Suppressor macrophage treated with lipopolysaccharide for 1 hour (primary cell): ENCODE results near the gene ETS2.

Source experiments
- DNase-seq, 3 donors: peaks; one replicate each; pipeline ENCODE4 v3.0.0-alpha.2; 2020 to 2022

Gene ETS2

DNA sequence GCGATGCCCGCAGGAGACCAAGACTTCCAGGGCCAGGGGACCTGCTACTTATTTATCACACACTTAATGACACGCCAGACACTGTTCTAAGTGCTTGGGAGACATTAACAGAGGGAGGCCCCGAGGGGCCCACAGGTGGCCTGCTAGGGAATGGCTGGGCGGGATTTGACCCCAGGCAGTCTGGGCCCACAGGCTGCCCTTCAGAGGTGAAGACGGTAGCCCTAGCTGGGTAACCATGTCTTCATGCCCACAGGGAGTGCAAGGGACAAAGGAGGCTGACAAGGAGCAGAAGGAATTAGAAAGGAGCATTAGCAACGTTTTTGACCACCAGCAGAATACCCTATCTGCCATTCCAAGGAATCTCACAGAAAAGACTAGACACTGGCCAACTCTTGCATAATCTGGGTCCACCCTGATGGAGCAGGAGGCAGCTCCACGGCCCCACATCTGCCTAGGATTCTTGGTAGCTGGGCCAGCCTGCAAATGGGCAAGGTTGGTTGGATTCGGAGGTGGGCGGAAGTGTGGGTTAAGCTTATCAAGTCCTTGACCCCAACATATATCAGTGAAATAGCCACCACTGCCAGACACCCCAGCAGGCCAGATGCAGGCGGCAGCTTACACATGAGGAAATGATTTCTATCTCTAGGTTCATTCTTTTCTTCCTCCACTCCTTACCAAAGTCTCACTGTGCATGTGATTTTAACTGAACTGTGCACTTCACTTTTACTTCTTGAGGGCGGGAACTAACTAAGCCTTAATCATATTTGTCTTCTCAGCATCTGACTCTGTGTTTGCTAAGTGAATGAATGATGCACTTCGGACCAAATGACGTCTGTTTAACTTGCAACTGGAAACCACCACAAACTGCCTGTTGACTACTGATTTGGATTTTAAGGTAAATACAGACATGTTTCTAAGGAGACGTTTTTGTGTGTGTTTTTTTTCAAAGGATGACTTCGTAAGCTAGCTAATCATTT, 3.4 kb upstream of the ETS2 start:
- DNase-seq = no peak

DNA sequence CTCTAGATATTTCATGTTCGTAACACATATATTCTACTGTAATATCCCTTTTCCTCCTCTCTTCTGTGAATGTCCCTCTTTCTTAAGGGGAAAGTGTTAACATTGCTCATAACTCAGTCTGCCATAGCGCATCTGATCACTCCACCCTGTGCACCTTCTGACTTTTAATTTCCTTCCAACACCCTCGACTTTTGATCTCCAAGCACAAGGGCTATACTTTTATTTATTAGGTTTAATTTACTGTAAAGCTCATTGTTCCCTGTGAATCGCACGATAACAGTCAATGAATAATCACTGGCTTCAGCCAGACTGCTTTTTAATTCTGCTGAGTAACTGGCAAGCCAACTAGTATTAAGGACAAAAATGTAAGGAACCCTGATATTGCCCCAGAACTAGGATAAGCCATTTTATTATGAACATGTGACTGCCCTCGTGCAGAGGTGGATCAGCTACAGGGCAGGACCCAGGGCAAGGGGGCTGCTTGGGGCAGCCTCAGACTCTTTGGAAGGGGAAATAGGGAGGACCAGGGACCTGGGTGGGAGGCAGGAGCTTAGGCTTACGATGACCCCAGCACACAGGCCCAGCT, 2.6 kb upstream of the ETS2 start:
- DNase-seq = no peak

DNA sequence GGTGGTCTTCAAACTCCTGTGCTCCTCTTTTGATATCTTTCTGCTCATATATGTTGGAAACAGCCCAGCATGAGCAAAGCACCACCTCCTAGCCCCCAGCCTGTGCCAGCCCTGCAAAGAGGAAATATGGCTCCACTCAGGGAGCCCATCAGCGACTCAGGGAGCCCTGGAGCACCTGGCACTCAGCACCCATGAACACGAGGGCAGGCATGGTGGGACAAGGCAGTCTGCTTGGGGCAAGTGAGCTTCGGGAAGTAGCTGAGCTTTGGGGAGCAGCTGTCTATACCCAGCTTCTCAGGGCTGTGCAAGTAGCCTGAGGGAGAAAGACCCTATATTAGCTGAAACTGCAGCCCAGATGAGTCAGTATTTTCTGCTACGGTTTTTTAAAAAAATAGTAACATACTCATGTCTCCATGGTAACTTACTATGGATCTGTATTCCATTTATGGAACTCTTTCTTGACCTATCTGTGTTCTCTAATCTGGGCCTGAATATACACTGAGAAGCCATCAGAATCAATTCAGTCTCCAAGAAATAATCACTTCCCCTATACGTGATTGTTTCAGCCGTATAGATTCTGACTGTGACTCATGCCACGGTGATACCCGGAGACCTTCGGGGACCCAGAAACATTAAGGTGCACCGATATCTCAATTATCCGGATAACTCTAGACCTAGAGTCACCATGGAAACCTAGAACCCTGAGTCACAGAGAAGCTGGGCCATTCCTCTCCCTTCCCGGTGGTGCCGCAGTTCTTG, 1.5 kb upstream of the ETS2 start:
- peak in 2 of 3 donors; percentile 59 to 65 for DNase-seq

DNA sequence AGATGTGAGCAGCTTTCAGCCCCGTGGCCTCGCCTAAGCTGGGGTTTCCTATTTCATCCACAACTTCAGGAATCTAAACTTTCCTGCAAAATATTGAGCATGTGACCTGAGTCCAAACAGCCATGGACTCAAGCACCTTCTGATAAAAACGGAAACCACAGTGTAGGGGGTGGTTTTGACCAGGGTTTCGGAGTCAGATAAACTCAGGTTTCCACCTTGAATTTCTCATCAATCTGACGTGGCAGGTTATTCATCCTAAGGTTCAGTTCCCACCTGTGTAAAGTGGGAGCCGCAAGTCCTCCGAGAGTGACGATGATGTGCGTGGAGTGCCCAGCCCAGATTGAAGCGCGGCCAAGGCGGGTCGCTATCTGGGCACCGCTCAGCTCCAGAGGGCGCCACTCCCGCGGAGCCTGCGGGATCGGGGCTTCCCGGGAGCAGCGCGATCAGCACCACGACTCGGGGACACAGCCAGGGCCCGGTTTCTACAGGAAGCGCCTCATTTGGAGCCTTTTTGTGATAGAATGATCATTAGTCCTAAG, 871 bp upstream of the ETS2 start:
- DNase-seq = peak; percentile 75 to 86 (median 79)

DNA sequence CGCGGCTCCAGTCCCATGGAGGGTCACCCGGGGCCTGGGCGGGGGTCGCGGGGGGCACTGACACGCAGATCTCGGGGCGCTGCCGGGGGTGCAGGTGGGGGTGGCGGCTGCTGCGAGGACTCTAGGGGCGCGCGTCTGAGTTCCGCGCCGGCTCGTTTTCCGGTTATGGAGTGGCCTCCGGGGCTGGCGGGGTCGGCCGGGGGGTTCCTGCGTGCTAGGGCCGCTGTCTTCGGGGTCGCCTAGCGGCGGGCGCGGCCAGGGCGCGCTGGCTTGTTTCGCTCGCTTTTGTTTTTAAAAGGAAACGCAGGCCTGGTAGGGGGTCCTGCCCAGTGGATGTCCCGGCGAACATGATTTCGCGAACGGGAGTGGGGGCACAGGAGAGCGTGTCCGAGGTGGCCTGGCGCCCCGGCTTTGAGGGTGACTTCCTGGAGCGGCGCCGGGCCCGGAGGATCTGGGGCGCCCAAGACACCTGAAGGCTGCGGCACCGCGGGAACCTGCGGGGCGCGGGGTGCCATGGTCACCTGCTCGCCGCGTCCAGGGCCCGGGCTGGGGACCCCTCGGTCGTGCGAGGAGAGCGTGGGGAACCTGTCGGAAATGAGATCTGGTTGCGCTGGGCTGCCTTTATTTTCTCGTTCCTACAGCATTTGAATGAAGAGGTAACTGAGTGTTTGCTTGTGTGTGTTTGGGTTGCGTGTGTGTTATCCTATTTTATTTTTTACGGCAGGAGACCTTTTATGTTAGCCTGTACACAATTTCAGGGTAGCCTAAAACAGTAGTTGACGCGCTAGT, 618 bp downstream of the ETS2 start:
- DNase-seq = peak; percentile 43 to 66 (median 52)

DNA sequence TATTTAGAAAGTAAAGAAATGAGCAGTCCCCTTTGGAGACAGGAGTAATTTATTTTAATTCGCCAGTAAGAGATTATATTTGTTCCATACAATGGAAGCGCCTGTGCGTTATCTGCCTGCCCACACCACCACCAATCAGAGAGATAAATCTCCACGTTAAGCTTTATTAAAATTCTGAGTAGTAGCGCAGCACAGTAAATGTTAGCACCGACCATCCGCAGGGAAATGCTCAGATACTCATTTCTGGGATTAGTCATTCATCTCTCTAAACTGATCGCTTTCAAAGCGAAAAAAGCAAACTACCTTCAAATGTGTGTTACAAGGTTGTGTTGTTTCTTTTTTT, 1.2 kb downstream of the ETS2 start:
- DNase-seq = peak; percentile 36 to 64 (median 64)

DNA sequence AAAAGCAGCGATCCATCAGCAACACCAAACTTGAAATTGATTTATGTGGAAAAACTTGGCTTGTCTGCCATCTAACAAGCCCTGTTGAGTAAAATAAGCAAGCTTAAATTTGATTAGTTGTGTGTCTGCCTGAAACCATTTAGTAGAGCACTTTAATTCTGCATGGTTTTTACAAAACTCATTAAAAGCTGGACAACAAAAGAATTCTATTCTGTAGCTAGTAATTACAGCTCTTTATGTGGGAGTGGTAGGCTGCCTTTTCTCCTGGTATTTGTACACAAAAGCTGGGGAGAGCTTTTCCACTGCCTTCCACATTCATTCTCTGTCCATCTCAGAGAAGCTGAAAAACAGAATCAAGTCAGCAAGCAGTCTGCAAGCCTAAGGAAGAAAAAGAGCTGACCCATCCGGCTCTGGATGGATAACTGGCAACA, 1.7 kb downstream of the ETS2 start:
- DNase-seq = peak in 1 of 3 donors; percentile 24

DNA sequence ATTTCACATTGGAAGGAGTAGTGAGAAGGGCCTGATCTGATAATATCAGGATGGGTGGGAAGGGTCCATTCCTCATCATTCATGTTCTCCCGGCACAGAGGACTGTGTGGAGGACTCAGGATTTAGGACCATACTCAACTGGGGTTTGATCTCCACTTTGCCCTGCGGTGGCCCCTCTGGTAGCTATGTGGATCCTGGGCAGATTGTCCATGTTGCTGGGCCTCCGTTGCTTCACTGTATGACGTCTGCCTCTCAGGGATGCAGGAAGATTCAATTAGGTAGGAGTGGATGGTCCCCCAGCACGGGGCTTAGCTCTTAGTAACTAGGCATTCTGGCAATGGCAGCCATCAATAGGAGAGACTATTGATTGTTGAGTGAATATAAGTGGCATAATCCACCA, 2.3 kb downstream of the ETS2 start:
- no peak for DNase-seq

DNA sequence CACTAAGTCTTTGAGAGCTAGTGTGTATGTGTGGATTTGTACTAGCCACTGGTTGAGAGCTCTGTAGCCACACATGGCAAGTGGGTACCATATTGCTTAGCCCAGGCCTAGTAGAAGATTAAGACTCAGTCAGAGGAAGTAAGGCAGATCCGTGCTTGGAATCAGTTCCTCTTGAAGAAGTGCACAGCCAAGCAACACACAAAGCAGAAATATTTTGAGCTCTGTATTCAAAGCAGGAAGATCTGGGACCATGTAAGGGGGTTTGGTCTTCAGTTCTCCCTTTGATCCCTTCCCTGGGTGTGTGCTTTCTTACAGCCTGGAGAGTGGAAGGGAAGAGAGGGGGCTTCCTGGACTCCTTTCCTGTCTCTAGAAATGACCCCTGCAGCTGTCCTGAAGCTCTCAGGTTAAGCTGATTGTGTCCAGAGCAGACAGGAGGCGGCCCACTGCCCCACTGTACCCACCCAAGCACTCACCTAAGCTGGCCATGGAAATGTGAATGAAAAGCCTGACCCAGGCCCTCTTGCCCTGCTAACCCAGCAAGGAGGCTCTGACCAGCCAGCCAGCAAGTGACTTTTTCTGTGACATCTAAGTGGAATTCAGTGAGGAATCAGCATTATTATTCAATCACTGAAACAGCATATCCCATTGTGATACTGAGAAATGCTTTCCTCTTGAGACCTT, 3.6 kb downstream of the ETS2 start:
- peak; percentile 69 to 85 (median 79) for DNase-seq

DNA sequence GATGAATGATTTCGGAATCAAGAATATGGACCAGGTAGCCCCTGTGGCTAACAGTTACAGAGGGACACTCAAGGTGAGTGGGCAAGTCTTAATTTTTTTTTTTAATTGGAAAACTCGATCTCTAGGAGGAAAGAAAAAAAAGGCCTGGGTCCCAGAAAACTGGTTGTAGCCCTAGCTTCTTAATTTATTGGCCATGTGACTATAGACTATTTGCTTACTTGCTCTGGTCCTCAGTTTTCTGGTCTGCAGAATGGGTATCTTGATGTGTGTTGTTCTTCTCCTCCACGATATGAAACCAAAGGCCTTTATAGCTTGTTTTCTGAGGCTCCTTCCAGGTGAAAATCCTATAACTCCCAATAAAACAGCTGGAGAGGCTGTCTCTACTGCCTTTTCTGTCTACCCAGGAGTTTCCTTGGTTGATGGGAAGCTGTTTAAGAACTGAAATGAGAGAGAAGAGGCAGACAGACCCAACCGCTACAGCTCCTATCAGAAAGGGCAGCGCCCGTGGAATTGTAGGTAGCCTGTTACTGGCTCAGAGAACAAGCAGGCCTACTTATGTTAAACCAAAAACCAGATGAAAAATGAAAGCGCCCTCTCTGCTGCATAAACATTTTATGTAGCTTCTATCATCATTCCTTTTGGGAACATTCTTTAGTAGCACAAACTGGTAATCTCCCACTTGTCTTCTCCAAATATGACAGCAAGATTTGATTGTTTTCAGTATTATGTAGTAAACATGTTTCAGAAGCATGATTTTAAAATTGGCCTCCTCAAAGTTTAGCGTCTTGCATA, 4.5 kb downstream of the ETS2 start:
- no peak for DNase-seq

DNA sequence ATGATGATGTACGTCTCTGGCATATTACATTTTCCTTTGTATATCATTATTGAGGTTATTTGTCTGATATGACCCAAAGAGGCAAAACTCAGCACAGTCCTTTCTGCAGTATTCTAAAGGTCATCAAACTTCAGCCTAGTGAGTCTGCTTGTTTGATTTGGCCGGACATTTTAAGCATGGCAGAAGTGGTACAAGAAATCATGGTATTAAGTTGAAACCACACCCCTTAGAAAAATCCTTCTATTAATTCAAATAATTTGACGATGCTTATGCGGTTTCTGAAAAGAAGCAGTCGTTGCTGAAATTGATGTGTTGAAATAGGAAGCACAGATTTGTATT, 5.1 kb downstream of the ETS2 start:
- DNase-seq = no peak

DNA sequence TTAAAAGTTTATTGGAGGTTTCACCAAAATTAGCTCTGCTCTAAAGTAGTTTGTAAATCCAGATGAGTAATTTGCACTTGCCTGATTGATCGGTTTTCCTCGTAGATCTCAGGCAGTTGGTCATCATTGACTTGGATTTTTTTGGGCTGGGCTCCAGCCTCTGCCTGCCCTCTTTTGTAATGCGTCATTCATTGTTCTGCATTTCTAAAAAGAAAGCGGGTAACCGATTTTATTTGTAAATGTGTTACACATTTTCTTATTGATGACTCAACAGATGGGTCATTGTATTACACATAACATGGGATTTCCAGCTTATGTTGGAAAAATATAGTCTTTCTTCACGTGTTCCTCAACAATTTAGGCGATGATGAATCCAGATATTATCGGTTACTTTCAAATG, 5.5 kb downstream of the ETS2 start:
- peak; percentile 88 to 99 (median 97) for DNase-seq

DNA sequence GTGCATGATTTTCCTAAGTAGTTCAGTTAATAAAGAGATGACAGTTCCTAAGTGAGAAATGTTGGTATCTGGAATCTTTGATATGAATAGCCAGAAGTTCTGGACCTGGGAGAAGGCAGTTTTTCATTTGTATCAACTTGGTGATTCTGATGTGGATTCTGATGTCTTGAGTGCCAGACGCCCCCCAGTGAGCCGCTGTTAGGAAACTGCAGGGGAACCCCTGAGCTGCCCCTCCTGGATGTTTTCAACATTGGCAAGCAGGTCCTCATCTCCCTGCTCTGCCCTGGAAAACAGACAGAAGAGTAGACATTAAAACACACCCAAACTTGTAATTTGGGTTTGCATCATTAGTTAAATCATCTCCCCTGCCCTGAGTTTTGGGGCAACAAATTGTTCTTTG, 7.4 kb downstream of the ETS2 start:
- DNase-seq = no peak

DNA sequence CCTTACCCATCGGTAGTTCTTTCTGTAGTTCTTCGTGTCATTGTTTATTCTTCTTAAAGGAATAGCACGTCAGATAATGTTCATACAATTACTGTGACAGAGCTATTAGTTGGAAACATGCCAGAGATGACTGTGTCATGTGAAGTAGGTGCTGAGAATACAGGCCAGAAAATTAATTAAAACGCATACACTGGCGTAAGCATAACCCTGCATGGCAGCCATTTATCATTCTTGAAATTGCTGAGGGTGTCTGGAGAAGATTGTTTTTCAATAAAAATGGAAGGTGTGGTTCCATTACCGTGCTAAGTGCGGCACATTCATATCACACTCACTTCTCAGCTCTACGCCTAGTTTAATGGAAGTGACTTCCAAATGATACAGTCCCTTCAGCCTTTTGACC, 7.8 kb downstream of the ETS2 start:
- DNase-seq = no peak

DNA sequence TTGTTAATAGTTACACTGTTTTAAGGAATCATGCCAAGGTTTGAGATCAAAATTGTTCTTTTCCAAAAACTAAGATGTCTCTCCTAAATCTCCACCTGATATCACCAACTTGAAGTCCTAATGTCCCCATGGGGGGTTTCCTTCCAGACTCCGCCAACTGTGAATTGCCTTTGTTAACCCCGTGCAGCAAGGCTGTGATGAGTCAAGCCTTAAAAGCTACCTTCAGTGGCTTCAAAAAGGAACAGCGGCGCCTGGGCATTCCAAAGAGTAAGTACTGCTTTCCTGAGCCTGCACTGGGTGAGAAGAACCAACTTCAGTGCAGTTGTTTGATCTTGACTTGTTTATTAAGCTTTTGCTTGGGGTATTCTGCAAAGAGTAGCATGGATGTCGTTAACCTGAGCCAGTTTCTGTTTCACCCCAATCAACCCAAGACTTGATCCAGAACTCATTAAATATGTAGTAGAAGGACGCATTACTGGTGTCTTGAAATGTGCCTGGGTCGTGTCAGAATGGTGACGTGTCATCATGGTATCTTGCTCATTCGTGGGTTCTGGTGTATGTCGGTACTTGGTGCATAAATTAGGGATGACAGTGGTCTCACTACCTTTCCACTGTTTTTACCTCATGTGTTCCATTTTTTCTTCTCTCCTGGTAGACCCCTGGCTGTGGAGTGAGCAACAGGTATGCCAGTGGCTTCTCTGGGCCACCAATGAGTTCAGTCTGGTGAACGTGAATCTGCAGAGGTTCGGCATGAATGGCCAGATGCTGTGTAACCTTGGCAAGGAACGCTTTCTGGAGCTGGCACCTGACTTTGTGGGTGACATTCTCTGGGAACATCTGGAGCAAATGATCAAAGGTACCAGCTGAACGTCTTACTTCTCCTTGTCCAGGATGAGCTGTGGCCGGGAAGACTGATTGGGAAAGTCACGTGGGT, 8.7 kb downstream of the ETS2 start:
- no peak for DNase-seq

DNA sequence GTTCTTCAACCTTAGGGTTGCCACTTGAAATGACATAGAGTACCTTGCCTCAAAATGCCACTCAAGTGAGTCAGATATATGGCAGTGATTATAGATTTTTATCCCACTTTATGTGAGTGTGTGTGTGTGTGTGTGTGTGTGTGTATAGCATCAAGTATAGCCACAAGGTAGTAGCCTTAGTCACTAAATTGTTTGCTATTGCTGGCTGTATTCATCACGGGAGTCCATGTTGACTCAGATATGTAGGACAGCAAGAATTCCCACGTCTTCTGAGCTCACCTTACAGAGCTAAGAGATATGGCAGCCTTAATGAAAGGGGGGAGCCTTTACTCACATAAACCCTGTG, 9.3 kb downstream of the ETS2 start:
- no peak for DNase-seq

DNA sequence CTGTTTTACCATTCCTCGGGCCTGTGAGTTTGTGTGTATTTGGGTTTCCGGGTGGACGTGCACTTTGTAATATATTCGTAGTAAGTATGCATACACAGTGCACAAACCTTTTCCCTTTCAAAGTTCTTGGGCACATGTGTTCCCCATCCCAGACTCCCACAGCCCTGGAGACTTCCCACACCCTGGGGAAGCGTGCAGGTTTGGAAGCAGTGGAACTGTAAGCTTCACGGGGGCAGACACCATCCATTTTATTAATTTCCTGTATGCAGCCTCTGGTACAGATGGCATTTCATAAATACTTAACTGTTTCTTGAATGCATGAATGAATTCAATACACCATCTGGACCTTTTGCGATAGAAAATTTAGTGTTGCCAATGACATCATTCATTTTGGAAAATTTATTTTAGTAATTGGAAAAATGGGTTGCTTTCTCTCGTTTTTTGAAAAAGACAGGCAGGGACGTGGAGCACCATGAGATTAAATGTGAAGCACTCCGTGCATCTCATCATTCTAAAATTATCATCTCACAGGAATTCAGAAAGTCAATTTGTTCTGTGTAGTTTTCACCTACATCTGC, 10.8 kb downstream of the ETS2 start:
- no peak for DNase-seq

DNA sequence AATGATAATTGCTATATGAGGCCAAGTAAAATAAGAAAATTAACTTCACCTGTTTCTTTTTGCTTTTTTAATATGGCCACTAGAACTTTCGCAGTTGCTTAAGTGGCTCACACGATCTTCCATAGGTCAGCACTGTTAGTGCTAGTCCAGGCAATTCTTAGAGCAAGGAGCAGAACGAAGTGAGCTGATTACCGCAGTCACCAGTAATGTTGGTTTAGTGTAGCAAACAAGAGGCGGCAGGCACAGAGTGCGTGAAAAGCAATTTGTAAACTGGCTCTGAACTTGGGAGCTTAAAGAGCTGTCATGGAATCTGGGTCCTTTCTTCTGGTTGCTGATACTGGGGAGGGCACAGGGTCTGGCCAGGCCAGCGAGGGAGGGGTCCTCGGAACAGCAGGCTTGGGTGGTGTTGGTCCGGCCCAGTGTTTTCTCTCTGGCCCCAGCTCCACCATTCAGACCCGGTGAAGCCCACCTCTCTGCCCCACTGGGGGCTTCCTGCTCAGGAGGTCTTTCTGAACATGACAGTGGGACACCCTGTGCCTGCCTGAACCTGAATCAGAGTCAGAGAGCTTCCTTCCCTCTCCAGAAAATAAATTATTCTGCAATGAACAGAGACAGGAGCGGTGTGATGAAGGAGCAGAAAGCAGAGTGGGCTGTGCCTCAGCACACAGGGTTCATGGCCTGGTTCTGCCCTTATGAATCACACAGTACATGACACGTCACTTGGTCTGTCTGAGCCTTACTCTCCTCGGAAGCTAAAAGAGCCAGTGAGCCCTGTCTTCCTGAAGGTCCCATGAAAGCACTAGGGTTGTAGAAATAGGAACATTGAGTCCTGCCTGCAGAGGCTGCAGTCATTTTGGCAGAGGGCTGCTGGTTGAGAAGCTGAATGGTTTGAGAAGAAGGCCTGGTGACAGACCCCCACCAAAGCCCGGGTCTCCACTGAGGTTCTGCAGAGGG, 11.9 kb downstream of the ETS2 start:
- peak; percentile 66 to 75 (median 75) for DNase-seq

DNA sequence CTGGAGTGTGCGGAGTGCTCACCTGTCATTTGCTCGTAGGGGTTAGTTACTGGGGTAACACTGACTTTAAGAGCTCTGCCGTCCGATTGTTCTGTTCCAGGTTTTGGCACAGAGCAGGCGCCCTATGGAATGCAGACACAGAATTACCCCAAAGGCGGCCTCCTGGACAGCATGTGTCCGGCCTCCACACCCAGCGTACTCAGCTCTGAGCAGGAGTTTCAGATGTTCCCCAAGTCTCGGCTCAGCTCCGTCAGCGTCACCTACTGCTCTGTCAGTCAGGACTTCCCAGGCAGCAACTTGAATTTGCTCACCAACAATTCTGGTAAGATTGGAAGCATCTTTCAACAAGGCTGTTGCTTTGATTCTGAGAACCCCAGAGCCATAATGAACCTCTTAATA, 12.6 kb downstream of the ETS2 start:
- DNase-seq = no peak
